ENCODE data around the gene GDPD2.

The GDPD2 gene

DNA sequence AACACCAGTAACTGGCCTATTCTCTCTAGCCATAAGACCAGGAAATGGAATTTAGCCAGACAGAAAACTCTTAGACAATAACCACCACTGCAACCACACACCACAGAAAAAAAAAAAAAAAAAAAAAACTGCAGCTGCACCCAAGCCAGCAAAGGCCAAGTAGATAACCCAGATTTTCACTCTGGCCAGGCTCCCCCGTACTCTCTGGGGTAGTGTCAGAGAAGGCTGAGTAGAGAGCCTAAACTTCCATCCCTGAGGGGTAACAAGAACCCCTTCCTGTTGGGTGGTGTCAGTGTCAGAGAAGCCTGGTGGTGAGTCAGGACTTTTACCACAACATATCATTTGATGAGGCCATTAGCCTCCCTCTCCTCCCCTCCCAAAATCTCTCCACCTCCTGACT lies 15.9 kb downstream of the GDPD2 start:
- no peak for DNase-seq

DNA sequence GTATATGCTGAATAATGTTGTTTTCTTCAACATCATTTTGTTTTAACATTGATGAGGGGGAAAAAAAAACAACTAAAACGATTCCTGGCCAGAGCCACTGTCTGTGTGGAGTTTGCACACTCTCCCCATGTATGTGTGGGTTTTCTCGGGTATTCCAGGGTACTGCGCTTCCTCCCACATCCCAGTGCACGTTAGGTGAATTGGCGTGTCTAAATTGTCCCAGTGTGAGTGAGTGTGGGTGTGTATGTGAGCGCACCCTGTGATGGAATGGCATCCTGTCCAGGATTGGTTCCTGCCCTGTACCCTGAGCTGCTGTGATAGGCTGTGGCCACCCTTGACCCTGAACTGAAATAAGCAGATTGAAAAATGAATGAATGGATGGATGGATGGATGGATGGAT lies 19.1 kb downstream of the GDPD2 start:
- no peak for DNase-seq

DNA sequence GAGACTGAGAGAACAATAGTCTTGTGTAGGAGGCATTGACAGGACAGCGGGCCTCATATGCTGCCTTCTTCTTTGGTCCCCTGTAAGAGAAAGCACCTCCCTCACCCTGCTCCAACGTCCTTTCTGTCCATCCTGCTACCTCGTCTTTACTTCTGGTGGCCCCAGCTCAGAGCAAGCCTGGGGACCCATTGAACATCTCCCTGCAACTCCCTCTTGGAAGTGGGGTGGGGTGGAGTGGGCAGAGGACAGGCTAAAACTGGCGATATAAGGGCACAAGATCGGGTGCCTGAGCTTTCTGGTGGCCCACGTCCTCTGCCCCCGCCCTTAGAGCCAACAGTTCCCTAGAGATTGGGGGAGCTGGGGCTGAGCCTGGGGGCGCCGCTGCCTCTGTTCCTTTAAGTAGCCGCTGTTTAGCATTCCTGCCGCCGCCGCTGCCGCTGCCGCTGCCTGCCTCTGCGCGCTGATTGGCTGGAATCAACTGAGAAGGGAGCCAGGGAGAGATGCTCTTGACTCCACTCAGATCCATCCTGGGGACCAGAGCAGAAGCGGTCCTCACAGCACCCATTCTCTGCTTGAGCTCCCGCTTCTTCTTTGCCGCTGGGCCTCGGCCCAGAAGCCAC lies 21.3 kb downstream of the GDPD2 start, which contains the start of gene DLG3:
Gene DLG3 (plus strand): TSS at position 510 of the 620 bp plus-strand sequence. CDS start 367 bp downstream, outside the sequence.
- no peak for DNase-seq

DNA sequence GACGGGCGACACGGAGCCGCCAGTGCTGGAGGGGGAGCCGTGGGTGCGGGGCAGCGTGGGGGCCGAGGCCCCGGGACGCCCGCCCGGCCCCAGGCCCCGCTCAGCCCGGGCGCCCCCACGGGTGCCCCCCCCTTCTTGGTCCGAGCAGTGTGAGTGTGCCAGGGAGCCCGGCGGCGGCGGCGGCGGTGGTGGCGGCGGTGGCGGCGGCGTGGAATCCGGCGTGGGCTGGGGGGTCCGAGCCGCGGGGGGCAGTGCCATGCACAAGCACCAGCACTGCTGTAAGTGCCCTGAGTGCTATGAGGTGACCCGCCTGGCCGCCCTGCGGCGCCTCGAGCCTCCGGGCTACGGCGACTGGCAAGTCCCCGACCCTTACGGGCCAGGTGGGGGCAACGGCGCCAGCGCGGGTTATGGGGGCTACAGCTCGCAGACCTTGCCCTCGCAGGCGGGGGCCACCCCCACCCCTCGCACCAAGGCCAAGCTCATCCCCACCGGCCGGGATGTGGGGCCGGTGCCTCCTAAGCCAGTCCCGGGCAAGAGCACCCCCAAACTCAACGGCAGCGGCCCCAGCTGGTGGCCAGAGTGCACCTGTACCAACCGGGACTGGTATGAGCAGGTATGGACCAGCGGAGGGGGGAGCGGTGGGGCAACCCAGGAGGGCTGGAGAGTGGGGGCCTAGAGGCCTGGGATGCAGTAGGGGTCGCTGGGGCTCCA lies 22.0 kb downstream of the GDPD2 start:
- no peak for DNase-seq

DNA sequence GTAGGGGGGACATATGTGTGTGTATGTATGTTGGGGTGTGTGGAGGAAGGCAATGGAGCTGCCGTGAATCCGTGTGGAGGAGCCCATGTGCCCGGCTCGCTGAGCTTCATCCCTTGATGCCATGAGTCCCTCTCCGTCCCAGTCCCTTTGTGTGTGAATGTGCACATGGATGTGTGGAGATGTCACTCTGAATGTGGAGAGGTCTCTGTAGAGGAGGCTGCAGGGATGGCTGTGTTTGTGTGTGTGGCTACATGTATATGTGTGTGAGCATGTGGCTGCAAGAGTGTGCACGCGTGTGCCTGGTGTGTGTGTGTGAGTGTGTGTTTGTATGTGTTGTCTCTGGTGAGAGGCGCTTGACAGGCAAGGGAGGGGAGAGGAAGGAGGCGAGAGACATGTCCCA lies 22.8 kb downstream of the GDPD2 start:
- no peak for DNase-seq

DNA sequence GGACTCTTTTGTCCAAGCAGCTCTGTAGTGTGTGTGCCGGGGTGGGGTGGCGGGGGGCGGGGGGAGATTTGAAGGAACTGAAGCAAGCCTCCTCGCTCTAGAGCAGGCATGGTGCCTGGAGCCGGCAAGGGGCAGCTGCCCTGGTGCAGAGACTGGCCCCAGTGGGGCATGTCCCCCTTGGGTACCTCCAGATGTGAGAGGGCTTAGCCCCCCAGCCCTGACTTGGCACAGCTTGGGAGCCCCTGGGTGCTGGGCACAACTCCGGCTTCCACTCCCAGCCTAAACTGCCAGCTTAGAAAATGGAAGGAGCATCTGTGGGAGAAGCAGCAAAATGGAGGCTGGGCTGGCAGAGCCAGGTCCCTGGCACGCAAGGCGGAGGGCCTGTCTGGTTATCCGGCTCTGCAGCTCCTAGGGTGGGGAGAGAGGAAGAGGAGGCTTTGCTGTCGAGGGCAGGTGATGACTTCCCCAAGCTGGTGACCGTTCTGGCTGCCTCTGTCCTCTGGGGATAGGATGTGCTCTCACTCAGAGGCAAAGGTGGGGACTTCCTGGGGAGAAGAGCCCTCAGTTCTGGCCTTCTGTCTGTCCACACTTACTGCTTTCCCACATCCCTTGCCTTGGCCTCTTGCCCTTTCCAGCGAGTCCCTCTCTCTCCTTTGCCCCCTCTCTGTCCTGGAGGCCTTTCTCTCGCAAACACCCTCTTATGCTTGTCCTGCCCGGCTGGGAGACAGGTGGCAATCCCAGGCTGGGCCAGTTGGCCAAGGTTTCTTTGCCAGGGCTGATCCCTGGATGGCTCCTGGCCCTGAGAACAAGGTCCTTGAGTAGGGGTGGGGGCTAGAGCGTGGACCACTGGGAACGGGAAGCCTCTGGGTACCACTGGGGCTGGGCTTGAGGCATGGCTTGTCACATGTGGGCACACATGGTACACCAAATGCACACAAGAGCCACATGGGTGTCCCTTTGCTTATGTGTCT lies 23.6 kb downstream of the GDPD2 start:
- no peak for DNase-seq

DNA sequence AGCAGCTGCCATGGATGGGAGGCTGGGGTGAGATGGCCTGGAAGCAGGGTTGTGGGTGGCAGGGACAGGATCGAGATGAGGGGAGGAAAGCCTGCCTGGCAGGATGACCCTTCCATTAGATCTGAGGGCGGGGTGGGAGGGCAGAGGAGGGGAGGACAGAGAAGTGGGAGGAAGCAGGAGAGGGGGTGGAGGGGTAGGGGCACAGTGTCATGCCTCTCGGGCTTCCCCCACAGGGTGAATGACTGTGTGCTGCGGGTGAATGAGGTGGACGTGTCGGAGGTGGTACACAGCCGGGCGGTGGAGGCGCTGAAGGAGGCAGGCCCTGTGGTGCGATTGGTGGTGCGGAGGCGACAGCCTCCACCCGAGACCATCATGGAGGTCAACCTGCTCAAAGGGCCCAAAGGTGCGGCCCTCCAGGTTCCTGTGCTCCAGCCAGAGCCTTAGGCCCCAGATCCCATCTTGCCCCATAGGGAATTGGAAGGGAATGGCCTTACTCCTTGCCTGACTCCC lies 26.4 kb downstream of the GDPD2 start:
- DNase-seq: no peak

DNA sequence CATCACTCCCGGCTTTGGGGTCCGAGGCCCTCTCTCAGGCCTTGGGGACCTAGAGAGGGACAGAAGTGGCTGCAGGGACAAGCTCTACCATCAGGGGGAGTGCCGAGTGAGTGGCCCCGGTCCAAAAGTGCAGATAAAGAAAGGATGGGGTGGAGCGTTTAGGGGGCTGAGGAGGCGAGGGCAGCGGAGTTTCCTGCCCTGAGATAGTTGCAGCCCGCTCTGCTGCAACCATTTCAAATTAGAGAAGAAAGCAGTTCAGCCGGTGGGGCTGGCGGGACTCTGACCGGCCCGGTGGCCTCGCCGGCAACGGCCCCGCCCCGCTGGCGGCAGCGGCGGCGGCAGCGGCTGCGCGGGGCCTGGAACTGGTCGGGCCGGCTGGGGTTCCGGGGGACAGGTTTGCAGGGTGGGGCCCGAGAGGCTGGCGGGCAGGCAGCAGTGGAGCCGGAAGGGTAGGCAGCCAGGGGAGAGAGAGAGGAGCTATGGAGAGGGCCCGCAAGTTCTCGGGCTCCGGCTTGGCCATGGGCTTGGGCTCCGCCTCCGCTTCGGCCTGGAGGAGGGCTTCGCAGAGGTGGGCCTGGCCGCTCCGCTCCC lies 29.1 kb downstream of the GDPD2 start:
- peak; percentile 21 for DNase-seq

DNA sequence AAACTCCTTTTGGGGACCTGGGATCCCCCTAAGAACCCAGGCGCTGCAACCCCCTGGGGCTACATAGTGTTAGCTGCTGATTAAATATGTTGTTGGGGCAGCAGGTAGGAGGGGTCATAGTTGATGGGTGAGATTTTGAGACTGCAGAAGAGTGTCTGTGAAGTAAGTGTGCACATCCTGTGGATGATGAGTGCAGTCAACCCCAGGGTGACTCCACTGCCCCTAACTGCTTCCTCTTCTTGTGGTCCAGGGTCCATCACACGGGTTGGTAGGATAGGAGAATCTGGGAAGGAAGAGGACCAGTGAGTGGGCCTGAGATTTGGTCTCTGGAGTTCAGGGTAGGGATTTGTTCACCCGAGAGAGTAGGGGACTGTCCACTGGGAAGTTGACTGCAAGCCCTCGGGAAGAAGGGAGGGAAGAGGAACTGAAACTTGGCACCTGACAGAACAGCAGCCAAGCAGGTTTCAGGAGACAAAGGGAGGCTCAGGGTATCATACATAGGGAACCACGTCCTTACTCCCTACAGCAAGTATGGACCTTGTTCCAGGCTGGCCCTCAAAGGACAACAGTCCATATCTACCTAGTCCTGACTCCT lies 30.0 kb downstream of the GDPD2 start:
- DNase-seq: no peak

DNA sequence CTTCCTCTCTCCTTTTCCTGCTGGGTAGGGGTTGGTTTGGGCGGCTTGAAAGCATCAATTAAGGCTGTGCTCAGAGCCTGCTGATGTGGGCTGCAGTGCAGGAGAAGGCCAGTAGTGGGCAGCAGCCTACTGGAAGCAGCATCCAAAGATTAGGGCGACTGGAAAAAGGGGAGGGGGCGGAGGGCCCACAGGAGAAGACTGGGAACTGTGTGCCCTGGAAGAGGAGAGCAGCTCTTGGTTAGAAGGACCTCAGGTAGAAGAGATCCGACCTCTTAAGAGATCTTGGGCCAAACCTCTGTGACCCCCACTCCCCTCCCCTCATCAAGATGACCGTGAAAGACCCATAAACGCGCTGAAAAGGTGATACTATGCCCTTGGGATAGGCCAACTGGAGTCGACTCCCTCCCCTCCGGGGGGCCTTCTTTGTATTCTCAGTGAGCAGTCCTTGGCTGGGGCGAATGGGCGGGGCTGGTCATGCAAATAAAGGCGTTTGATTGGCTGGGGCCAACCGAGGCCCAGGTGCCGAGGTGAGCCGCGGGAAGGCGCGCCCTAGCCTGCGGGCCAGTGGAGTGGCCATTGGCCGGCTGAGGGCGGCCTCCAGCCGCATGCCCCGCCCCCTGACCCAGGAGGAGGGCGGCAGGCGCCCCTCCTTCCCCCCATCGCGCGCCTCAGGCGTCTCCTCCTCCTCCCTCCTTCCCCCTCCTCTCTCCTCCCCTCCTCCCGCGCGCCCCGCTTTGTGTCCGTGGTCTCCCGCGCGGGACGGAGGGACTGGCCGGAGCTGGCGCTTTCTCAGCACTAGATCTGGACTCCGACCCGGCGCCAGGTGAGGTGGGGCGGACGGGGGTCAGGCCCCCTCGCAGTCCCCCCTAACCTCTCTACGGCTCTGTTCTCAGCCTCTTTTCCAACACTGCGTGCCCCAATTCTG lies 31.6 kb downstream of the GDPD2 start:
- DNase-seq: peak; percentile 33

DNA sequence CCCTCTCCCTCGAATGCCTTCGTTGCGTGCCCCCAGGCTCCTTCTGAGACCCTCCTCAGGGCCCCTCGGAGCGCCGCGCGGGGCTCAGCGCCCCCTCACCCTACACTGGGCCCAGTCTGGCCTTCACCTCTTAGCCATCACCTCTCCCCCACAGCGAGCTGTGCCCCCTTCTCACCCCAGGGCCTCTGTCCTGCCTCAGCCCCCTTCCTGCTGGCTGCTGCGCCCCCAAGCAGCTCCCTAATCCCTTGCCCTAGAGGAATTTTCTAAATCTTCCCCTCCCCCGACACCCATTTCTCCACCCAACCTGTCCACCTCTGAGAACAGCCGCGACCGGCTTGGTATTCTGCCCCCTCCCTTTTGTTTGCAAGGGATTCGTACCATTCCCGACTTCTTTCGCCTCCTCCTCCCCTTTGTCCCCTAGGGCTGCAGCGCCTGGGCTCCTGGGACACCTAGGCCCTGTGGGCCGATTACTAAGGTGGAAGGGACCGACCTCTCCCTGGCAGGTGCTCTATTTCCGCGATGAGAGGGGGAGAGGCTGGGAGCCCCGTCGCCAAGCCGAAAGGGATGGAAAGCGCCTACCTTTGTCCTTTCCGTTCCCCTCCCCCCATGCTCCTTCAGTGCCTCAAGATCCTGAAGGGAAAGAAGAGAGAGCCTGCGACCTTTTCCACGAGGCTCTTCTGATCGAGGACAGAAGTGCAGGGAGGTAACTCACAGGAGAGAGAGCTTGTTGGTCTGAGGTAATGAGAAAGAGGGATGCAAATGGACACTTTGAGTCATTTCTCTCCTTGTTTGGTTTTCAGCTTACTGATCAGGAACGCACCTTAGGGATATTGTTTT lies 32.5 kb downstream of the GDPD2 start:
- no peak for DNase-seq

DNA sequence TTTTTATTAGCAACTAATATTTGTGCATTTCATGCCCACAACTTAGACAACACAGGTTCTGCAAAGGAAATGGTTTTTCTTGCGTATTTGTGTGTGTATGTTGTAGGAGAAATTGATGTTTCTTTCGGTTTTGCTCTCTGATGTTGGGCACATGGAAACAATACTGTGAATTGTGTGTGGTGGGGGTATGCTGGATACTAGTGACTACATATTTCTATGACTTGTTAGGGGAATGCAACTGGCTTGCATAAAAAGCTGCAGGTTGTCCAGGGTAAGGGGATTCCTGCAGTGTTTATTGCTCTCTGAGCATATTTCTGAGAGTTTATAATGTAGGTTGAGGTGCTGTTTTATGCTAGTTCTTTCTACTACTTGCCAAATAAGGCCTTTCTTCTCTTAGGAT lies 33.1 kb downstream of the GDPD2 start:
- DNase-seq: no peak

DNA sequence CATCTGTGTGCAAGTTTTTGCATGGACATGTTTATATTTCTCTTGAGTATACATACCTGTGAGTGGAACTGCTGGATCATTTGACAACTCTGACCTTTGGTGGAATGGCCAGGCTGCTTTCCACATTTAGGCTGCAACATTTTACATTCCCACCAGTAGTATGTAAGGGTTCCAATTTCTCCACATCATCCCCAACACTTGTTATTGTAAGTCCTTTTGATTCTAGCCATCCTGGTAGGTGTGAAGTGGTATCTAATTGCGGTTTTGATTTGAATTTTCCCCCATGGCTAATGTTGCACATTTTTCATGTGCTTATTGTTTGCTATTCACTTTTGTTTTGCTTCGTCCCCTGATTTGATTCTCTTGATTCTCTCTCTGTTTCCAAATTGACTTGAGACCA lies 37.9 kb downstream of the GDPD2 start:
- DNase-seq: no peak

DNA sequence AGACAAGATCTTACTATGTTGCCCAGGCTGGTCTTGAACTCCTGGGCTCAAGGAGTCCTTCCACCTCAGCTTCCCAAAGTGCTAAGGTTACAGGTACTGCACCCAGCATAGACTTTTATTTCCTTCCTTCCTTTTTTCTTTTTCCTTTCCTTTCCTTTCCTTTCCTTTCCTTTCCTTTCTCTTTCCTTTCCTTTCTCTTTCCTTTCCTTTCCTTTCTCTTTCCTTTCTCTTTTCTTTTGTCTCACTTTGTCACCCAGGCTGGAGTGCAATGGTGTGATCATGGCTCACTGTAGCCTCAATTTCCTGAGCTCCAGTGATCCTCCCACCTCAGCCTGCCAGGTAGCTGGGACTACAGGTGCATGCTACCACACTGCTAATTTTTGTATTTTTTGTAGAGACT lies 40.9 kb downstream of the GDPD2 start:
- no peak for DNase-seq

DNA sequence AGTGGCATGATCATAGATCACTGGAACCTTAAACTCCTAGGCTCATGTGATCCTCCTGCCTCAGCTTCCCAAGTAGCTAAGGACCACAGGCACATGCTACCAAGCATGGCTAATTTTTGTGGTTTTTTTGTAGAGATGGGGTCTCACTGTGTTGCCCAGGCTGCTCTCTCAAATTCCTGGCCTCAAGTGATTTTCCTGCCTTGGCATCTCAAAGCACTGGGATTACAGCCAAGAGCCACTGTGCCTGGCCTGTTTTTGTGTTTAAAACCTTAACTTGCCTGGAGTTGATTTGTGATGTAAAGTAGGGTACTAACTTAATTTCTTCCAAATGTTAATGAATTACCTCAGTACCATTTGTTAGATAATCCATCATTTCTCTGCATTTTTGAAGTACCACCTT lies 43.9 kb downstream of the GDPD2 start:
- no peak for DNase-seq

DNA sequence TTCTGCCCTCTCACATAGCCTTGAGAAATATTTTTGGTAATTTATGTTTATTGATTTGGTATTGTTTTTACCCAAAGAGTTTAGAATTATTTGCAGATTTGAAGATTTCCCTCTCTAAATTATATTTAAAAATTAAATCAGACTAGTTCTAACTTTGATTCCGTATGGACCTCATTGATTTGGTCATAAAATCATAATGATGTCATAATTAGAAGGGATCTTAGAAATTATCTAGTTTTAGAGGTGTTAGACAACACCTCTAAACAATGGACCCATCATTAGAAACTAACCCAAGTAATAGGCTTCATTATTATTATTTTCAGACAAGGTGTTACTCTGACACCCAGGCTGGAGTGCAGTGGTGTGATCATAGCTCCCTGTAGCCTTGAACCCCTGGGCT lies 45.6 kb downstream of the GDPD2 start:
- no peak for DNase-seq

DNA sequence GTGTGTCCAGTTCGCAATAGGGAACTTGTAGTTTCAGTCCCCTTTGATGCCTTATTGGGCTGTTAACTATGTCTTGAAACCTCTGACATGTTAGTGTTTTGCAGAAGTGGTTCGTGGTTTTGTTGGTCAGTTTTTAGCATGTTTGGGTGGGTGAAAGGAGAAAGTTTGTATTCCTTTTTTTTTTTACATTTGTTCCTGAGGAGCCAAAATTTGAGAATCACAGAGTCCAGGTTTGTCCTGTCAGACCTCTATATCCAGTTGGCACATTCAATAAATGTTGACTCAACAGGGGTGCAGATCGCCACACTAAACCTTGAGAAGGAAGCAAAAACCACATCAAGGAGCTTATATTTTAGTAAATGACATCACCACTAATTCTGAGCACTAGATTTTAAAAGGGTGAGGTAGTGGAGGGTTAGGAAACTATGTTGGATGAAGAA lies 47.8 kb downstream of the GDPD2 start:
- DNase-seq: no peak

DNA sequence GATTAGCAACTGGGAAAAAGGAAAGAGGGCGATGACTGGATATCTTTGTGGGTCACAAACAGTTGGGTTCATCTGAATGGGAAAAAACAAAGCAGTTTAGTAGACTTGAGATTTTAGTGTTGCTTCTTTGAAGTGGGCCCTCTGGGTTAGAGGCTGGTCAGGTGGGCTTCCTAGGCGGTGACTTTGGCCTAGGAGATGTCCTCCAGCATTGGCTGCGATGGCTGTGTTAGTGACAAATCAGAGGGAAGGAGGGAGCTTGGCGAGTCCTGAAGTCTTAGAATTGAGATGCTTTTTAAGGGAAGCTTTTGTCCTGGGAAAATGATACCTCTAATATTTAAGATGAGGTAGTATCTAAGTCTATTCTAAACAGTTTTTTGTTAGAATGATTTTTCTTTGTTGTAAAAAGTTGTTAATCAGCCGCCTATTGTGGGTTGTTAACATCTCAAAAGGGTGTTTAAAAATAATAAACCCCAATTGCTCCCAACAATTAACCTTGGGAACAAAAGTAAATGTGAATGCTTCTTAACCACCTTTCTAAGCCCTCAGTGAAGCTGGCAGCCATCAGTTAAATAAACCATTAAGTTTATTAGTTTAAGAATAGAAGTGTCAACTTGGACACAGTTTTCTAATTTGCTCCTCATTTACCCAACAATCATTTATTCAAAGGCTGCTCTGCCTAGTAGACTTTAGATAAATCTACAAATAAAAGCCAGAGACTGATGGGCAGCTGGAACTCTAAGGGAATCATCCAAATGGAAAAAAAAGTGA lies 53.2 kb downstream of the GDPD2 start:
- no peak for DNase-seq

DNA sequence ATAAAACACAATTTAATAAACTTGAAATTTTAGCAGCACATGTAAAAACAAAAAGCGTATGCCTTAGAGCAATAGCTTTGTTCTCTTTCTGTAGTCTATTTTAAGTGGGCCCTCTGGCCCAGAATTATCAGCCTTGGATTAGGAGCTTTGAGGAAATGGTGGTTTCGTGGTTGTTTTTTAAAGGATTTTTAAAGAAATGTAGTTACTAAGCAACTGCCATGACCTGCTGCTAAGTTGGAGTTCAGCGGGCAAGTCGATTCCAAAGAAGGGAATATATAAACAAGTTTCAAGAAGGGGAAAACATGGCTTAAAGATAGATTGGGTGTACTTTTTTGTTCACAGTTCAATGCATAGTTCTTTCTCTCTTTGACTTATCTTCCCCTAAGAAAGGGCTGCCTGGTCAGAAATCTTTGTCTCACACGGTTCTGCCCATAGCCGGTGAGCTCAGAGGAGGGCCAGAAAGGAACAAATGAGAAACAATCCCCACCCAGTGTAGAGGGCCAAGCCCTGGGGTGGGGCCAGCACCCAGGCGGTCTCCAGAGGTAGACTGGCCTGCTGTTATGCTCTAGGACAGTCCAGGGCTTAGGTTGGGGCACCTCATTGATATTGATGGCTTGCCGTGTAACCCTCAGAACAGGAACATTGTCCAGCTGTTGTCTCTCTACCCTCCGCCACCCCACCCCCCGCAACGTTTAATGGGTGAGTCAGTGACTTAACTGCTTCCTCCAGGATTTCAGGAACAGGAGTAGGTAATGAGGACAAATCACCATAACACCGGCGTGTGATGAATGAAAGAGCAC lies 54.0 kb downstream of the GDPD2 start:
- DNase-seq: no peak

All from activated CD4-positive, alpha-beta T cell treated with anti-CD3 and anti-CD28 coated beads for 1 hour (primary cell).